OCI-LY7 (cell line): ENCODE measurements around the gene PSMB9.

Source experiments
- CTCF ChIP-seq: fragments of 200-600 bp; sonication (generic); conservative IDR thresholded peaks from 2 replicates; pipeline ENCODE4 v1.5.1; 2014; ENCODE audit warnings: mild to moderate bottlenecking, antibody characterized with exemption, low read length, moderate library complexity, mixed read lengths
- EZH2phosphoT487 ChIP-seq: fragments of 200-600 bp; sonication (generic); IDR thresholded peaks from 2 replicates; pipeline ENCODE4 v1.6.1; 2018; ENCODE audit warnings: low read depth, borderline replicate concordance, mild to moderate bottlenecking, mixed run types, antibody characterized with exemption, low read length, moderate library complexity, mixed read lengths

GRCh38 chr6:32815996-32816395 is 38.0 kb upstream of the PSMB9 start:
- TF ChIP-seq CTCF (no peak), EZH2phosphoT487 (no peak)
